CD4-positive, alpha-beta memory T cell (primary cell): ENCODE measurements around the gene C17orf50. TPM values are rescaled to one million over a fixed set of nuclear protein-coding genes. Genes with fewer than 3 reads are reported as not detected.
A peak's percentile ranks its signal among the peaks of the same experiment; 100 is the strongest.

Experiments
- CTCF ChIA-PET: fragments of 350-600 bp; sonication (Branson Sonifier 250); formaldehyde crosslinking; loops from one replicate; lab custom pipeline; 2021; ENCODE audit warnings: inconsistent platforms; ENCODE audit not compliant: partially characterized antibody; lab: Charles Lee
- POLR2A ChIA-PET: fragments of 350-600 bp; sonication (Branson Sonifier 250); formaldehyde crosslinking; loops from one replicate; lab custom pipeline; 2021; ENCODE audit not compliant: partially characterized antibody; lab: Charles Lee
- DNase-seq, 5 donors: peaks; one replicate each; pipeline versions ENCODE4 v3.0.0 to v3.0.0-alpha.2; 2020 to 2022; ENCODE audit warnings: mixed read lengths in 1 of 5
- H3K27ac ChIP-seq: one replicate; pipeline ENCODE4 v1.7.0; 2013; ENCODE audit warnings: low read depth, low read length
- H3K27me3 ChIP-seq: 2 replicates; pipeline ENCODE4 v1.7.0; 2013; ENCODE audit warnings: mild to moderate bottlenecking, low read length, moderate library complexity; ENCODE audit not compliant: insufficient read depth
- H3K36me3 ChIP-seq: 2 replicates; pipeline ENCODE4 v1.7.0; 2013; ENCODE audit warnings: mild to moderate bottlenecking, low read length, moderate library complexity; ENCODE audit not compliant: insufficient read depth
- H3K4me1 ChIP-seq: 2 replicates; pipeline ENCODE4 v1.7.0; 2013; ENCODE audit warnings: mild to moderate bottlenecking, low read length, moderate library complexity; ENCODE audit not compliant: insufficient read depth
- H3K4me3 ChIP-seq, 2 donors: one replicate each; pipeline ENCODE4 v1.7.0; 2013; ENCODE audit warnings: low read length in 2 of 2, mild to moderate bottlenecking in 1 of 2
- H3K9me3 ChIP-seq, 2 donors: one replicate each; pipeline ENCODE4 v1.7.0; 2013; ENCODE audit warnings: low read length in 2 of 2, control low read depth in 1 of 2; ENCODE audit not compliant: control insufficient read depth in 1 of 2
- H3K27ac Mint-ChIP-seq, 7 donors: one replicate each; pipeline ENCODE4 v1.8.0; 2020 to 2021; ENCODE audit warnings: mixed read lengths in 7 of 7, mild to moderate bottlenecking in 6 of 7, inconsistent platforms in 3 of 7, moderate library complexity in 3 of 7
- H3K27me3 Mint-ChIP-seq, 2 donors: one replicate each; pipeline ENCODE4 v1.8.0; 2020 to 2021; ENCODE audit warnings: mixed read lengths in 2 of 2
- H3K36me3 Mint-ChIP-seq, 2 donors: one replicate each; pipeline ENCODE4 v1.8.0; 2020 to 2021; ENCODE audit warnings: mixed read lengths in 2 of 2, inconsistent platforms in 1 of 2, mild to moderate bottlenecking in 1 of 2
- H3K4me1 Mint-ChIP-seq, 4 donors: one replicate each; pipeline ENCODE4 v1.8.0; 2020 to 2021; ENCODE audit warnings: mixed read lengths in 4 of 4, mild to moderate bottlenecking in 1 of 4
- H3K4me3 Mint-ChIP-seq, 8 donors: one replicate each; pipeline ENCODE4 v1.8.0; 2020 to 2021; ENCODE audit warnings: mixed read lengths in 8 of 8, mild to moderate bottlenecking in 7 of 8, moderate library complexity in 6 of 8, inconsistent platforms in 3 of 8
- H3K9me3 Mint-ChIP-seq, 8 donors: one replicate each; pipeline ENCODE4 v1.8.0; 2020 to 2021; ENCODE audit warnings: mixed read lengths in 8 of 8, mild to moderate bottlenecking in 5 of 8, inconsistent platforms in 3 of 8, moderate library complexity in 1 of 8
- intact Hi-C: fragments of 100-400 bp; cut with micrococcal nuclease; formaldehyde crosslinking; loops from one replicate; pipeline ENCODE4 v1.15.1; 2023
- polyA plus RNA-seq, 2 donors: library from polyadenylated mRNA; unstranded; fragments of 300-500 nt; fragmentation: Illumina TruSeq; gene quantifications; one replicate each; pipeline ENCODE4 v1.2.3, GENCODE V29; 2021
- total RNA-seq, 2 experiments: library from RNA; stranded (reverse); gene quantifications; one replicate each; pipeline ENCODE4 v1.2.3, GENCODE V29; 2021

The C17orf50 gene
- total and polyA plus RNA-seq, 4 experiments from 2014 or later: not detected

DNA sequence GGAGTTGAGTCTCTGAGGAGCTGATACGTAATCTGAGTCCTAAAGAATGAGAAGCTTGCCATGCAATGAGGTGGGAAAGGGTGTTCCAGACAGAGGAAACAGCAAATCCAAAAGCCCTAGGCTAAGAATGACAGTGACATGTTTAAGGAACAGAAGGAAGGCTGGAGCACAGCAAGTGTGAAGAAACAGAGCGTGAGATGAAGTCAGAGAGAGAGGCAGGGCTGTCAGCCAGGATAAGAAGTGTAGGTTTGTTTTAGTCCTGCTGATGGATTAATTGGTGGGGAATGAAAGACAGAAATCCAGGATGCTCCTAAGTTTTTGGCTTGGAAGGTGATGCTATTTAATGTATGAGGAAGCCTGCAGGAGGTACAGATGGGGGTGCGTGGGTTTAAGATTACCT is 20.3 kb downstream of the C17orf50 start:
- DNase-seq: no peak
- no peak overlapping the region for H3K4me3 ChIP-seq
- Mint-ChIP-seq H3K4me3 (no peak overlapping the region), H3K4me1 (no peaks in the 10 kb centered on the region), H3K9me3 (no peaks in the 10 kb centered on the region), H3K36me3 (no peaks in the 10 kb centered on the region), H3K27ac (no peak overlapping the region), H3K27me3 (peaks cover 4 to 19% of the 10 kb centered on the region in 2 donors)
- no peak overlapping the region for H3K27ac ChIP-seq
- intact Hi-C loops: no loop called here
- H3K9me3 ChIP-seq: no peaks in the 10 kb centered on the region
- no peaks in the 10 kb centered on the region for H3K27me3 ChIP-seq
- no peaks in the 10 kb centered on the region for H3K4me1 ChIP-seq
- H3K36me3 ChIP-seq: no peaks in the 10 kb centered on the region
- ChIA-PET CTCF (interaction anchor here (1.4 to 3.1 kb wide), 3 partner anchors 17 to 28 kb away, joined by 4 to 18 read pairs (median 6); partner anchors contain the start of gene TAF15), POLR2A (interaction anchor here (1.7 kb wide), 1 partner anchor 17 kb away, joined by 4 read pairs; no protein-coding TSS in a partner anchor)

DNA sequence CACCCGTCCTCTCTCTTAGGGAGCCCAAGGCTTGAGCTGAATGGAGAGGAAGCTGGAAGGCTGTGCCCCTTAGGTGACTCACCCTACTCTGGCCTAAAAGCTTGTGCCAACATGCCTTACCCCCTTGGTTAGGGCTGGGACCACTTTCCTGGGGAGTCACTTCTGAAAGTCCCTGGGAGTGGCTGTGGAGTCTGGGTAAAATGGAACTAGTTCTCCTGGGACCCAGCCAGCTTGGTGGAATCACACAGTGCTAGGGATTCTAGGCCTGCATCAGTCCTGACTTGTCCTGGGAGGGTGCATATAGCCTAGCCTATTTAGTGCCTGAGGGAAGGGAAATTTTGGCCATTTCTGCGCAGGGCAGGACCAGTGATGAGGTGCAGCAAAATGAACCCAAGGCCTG is 24.2 kb downstream of the C17orf50 start:
- Histone ChIP-seq H3K27me3 (no peaks in the 10 kb centered on the region), H3K4me3 (no peak overlapping the region), H3K4me1 (no peaks in the 10 kb centered on the region), H3K27ac (no peak overlapping the region), H3K9me3 (no peaks in the 10 kb centered on the region), H3K36me3 (no peaks in the 10 kb centered on the region)
- Mint-ChIP-seq H3K9me3 (no peaks in the 10 kb centered on the region), H3K4me1 (peaks cover 0 to 3% (median 1%) of the 10 kb centered on the region in 4 donors), H3K27me3 (peaks cover 9 to 12% of the 10 kb centered on the region in 2 donors), H3K4me3 (no peak overlapping the region), H3K27ac (no peak overlapping the region), H3K36me3 (no peaks in the 10 kb centered on the region)
- intact Hi-C loops: no loop called here
- no peak for DNase-seq
- ChIA-PET POLR2A (interaction anchor here (1.4 kb wide), 1 partner anchor 24 kb away, joined by 3 read pairs; the partner anchor contains the start of gene TAF15), CTCF (interaction anchor here (1.3 to 2.4 kb wide), 2 partner anchors 21 to 23 kb away, joined by 4 to 11 read pairs; no protein-coding TSS in a partner anchor)

DNA sequence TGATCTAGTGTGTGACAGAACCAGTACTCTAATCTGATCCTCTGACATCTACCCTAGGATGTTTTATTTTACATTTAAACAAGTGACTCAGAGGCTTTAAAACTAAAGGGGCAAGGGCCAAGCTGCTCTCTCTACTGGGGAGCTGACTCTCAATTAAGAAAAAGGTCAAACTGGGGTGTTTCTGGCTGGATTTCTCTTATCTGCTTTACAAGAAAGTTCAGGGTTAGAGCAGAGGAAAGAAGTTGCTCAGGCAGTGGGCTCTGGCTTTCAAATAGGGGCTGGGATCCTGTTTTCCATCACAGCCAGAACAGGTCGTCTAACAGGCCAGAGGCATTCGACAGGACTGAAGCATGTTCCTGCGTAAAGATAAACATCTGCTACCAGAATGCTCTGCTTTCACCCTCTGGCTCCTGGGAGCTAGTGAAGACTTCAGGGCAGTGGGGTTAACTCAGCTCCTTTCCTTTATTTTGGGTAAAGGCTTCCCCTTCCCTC is 26.3 kb downstream of the C17orf50 start:
- intact Hi-C loops: no loop called here
- peaks cover 0 to 3% (median 1%) of the 10 kb centered on the region in 4 donors for H3K4me1 Mint-ChIP-seq
- H3K27me3 Mint-ChIP-seq: peaks cover 8 to 10% of the 10 kb centered on the region in 2 donors
- no peak overlapping the region for H3K4me3 Mint-ChIP-seq
- no peaks in the 10 kb centered on the region for H3K9me3 ChIP-seq
- ChIA-PET POLR2A (no interaction called here), CTCF (interaction anchor here (1.5 kb wide), 2 partner anchors 20 to 23 kb away, joined by 3 to 5 read pairs; no protein-coding TSS in a partner anchor)
- no peaks in the 10 kb centered on the region for H3K9me3 Mint-ChIP-seq
- H3K36me3 ChIP-seq: no peaks in the 10 kb centered on the region
- no peak overlapping the region for H3K27ac Mint-ChIP-seq
- H3K36me3 Mint-ChIP-seq: no peaks in the 10 kb centered on the region
- no peak for DNase-seq
- H3K27ac ChIP-seq: no peak overlapping the region
- H3K4me3 ChIP-seq: no peak overlapping the region
- H3K27me3 ChIP-seq: no peaks in the 10 kb centered on the region
- no peaks in the 10 kb centered on the region for H3K4me1 ChIP-seq

DNA sequence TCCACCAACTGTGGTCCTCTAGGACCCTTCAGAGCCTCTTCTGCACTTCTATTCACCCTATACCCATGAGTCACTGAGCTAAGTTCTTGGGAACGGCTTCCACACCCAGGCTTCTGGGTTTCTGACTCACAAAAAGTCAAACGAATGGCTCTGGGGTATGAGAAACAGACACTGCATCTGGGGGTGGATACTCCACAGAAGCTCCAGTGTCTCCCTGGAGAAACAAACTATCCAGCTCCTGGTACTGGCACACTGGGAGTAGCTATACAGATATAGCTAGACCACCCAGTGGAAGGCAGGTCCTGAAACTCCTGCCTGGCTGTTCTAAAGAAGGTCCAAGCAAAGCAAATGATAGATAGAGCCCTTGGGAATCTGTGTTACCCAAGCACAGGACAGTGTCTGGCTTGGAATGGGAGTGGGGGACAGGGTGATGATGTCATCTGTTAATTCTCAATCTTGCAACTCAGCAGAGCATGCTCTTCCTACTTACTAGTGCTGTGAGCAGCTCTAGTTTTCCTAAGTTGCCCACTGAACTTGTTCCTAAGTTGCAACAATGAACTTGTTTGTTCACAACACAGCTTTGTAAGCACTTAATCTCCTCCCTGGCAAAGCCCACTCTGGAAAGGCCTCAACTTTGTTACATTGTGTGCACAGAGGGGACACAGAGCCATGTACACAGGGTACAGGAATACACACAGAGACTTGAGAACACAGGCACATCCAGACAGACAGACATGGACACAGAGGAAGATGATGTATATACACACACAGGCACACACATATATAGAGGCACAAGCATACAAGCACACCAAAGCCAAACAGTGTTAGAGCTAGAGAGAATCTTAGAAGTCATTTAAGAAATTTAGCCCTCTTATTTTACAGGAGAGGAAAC is 28.0 kb downstream of the C17orf50 start:
- H3K9me3 ChIP-seq: no peaks in the 10 kb centered on the region
- H3K4me3 ChIP-seq: no peak overlapping the region
- CTCF ChIA-PET: interaction anchor here (0.7 to 1.7 kb wide), 2 partner anchors 24 to 640 kb away, joined by 3 to 7 read pairs; no protein-coding TSS in a partner anchor
- no peaks in the 10 kb centered on the region for H3K4me1 ChIP-seq
- no peak overlapping the region for H3K4me3 Mint-ChIP-seq
- POLR2A ChIA-PET: no interaction called here
- H3K4me1 Mint-ChIP-seq: peaks cover 0 to 3% (median 1%) of the 10 kb centered on the region in 4 donors
- peak overlapping the region in 1 of 7 donors; percentile 0 for H3K27ac Mint-ChIP-seq
- DNase-seq: no peak
- H3K27me3 ChIP-seq: no peaks in the 10 kb centered on the region
- H3K27me3 Mint-ChIP-seq: peaks cover 15 to 20% of the 10 kb centered on the region in 2 donors
- no peaks in the 10 kb centered on the region for H3K9me3 Mint-ChIP-seq
- intact Hi-C loops: no loop called here
- H3K36me3 ChIP-seq: no peaks in the 10 kb centered on the region
- H3K36me3 Mint-ChIP-seq: no peaks in the 10 kb centered on the region
- no peak overlapping the region for H3K27ac ChIP-seq

DNA sequence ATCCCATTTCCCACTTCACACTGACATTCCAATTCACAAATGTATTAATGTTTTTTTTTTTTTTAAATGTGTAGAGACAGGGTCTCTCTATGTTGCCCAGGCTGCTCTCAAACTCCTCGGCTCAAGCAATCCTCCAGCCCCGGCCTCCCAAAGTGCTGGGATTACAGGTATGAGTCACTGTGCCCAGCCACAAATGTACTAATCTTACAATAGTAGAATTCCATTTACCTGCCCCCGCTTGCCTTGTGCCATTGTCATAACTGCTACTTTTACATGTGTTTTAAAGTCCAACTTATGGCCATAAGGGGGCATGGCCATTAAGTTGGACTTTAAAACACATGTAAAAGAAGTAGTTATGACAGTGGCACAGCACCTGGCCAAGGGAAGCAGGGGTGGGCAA is 30.2 kb downstream of the C17orf50 start:
- H3K4me1 Mint-ChIP-seq: peaks cover 2 to 8% (median 4%) of the 10 kb centered on the region in 4 donors
- Histone ChIP-seq H3K4me3 (no peak overlapping the region), H3K9me3 (no peaks in the 10 kb centered on the region), H3K4me1 (peaks cover 8% of the 10 kb centered on the region), H3K36me3 (no peaks in the 10 kb centered on the region), H3K27ac (no peak overlapping the region), H3K27me3 (peaks cover 10% of the 10 kb centered on the region)
- no peaks in the 10 kb centered on the region for H3K9me3 Mint-ChIP-seq
- intact Hi-C loops: no loop called here
- H3K27ac Mint-ChIP-seq: no peak overlapping the region
- POLR2A ChIA-PET: no interaction called here
- H3K27me3 Mint-ChIP-seq: peaks cover 18 to 25% of the 10 kb centered on the region in 2 donors
- CTCF ChIA-PET: interaction anchor here (2.0 kb wide), 1 partner anchor 26 kb away, joined by 10 read pairs; no protein-coding TSS in a partner anchor
- no peak for DNase-seq
- no peak overlapping the region for H3K4me3 Mint-ChIP-seq
- H3K36me3 Mint-ChIP-seq: no peaks in the 10 kb centered on the region

DNA sequence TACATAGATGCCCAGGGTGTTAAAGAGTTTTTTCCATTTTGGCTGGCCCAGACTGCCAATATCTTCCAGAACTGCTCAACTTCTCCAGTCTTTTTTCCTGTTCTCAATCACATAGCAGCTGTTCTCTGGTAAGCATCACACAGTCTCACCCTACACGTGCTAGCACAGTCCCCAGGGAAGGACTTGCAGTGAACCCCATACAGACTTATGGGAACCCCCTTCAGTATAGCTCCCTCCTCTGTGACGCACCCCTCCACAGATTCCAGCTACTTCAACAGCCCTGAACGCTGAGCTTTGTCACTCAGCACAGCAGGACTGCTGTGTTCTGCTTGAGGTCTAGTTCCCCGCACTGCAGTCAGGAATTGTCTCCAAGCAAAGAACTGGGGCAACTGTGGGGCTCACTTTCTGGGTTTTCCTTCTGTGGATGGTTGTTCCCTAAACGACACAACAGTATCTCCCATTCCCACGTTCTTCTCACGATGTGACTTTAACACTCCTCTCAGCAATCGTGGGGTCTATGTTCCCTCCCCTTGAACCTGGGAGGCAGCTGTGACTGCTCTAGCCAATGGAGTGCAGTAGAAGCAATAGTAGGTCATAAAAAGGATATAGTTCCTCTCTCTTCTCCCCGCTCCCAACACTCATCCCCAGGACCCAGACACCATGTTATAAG is 31.1 kb downstream of the C17orf50 start:
- no peak for DNase-seq
- POLR2A ChIA-PET: no interaction called here
- intact Hi-C loops: no loop called here
- no peak overlapping the region for H3K27ac Mint-ChIP-seq
- H3K9me3 Mint-ChIP-seq: no peaks in the 10 kb centered on the region
- Histone ChIP-seq H3K4me3 (no peak overlapping the region), H3K9me3 (no peaks in the 10 kb centered on the region), H3K4me1 (peaks cover 12% of the 10 kb centered on the region), H3K27me3 (peaks cover 12% of the 10 kb centered on the region), H3K36me3 (no peaks in the 10 kb centered on the region), H3K27ac (no peak overlapping the region)
- H3K4me3 Mint-ChIP-seq: no peak overlapping the region
- H3K4me1 Mint-ChIP-seq: peaks cover 2 to 14% (median 8%) of the 10 kb centered on the region in 4 donors
- CTCF ChIA-PET: interaction anchor here (0.6 to 2.0 kb wide), 3 partner anchors 14 to 1062 kb away, joined by 3 to 10 read pairs (median 5); no protein-coding TSS in a partner anchor
- H3K27me3 Mint-ChIP-seq: peaks cover 23 to 31% of the 10 kb centered on the region in 2 donors
- no peaks in the 10 kb centered on the region for H3K36me3 Mint-ChIP-seq
